GM18508 (cell line): ENCODE data around the gene CCDC24.

Experiments
- ATAC-seq: cut with Tn5 transposase; IDR thresholded peaks from one replicate; pipeline ENCODE4 v1.9.1; 2021; ENCODE audit warnings: moderate number of reproducible peaks; ENCODE audit not compliant: insufficient read depth, unreplicated experiment

The CCDC24 gene

DNA sequence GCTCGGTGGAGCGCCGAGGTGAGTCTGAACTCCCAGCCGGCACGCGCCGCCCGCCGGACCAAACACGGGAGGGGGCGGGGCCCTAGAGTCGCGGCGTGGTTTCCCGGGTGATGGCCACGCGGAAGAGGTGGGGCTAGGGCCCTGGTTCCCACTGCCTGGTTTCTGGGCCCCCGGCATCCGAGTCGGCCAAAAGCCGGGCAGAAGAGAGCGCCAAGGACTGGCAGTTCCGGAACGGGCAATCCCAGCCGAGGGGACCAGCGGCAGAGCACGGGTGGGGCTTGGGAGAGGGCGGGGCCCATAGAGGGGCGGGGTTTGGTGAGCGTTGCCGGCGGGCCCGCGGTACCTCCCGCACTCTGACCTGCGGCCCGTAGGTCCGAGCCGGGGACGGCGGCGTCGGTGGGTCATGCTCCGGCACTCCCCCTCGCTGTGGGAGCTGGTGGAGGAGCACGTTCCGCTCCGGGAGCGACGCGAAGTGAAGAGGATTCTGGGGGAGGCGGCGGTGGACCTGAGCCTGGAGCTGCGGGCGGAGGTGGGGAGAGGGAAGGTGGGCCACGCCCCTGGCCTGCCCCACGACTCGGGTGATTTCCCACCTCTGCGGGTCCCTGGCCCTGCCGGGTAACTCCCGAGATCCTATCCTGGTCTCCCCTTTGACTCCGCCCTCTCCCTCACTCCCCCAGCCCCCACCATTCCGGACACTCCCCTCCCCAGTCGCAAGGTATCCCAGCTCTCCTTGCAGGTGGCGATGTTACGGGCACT lies at the start of gene CCDC24:
CCDC24 (plus strand) TSS at position 124 of the 756 bp plus-strand sequence; CDS start at position 404, 280 bp downstream.
- ATAC-seq, result no peak

DNA sequence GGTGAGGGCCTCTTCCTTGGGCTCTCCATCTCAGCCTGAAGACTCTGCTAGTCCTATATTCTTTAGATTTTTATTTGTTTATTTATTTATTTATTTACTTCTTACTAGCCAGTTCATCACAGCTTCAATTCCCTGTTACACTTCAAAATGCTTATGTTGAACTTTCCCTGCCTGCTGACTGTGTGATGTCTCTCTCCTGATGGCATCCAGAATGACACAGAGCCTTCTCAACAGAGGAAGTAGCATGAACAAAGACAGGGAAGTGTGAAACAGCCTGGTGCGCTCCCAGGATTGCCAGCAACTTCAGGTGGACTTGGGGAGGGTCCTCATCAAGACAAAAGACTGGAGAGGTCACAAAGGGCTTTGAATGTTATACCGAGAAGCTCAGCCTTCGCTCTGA lies 49.0 kb upstream of the CCDC24 start:
- no peak for ATAC-seq

DNA sequence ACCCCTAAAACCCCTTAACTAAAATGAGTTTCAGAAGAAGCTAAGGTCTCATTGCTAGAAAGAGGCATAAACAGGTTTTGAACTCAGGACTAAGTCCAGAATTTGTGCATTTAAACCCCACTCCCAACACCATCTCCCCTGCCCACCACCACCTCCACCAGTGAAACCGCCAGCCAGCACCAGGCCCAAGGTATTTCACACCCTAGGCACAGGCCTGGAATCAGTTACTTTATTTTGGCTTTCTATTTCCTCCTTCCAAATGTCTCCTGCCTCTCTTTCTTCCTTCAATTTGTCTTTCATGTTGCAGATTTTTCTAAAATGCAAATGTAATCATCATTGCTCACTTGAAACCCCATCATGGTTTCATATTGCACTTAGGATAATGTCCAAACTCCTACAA lies 46.5 kb upstream of the CCDC24 start:
- no peak for ATAC-seq

DNA sequence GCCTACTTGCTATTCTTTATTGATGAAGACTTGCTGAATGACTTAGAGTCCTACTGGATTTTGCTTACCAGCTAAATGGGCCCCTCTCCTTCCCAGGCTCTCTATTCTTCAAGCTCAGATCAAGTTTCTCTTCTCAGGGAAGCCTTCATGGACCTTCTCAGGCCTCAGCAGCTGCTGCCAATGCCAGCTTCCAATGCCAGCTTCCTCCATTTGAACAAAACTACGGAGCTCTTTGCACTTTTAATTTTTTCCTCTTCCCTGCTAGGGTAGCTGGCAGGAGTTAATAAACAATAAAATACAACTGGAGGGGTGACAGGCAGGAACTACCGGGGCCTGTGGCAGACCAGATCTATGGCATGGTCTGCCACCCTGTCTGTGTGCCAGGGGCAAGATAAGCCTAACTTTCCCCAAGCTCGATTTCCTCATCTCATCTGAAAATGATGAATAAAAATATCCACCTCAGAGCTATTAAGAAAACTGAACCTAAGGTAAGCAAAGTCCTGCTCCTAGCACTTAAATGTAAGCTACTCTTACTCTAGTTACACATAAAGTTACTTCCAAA lies 45.6 kb upstream of the CCDC24 start:
- no peak for ATAC-seq

DNA sequence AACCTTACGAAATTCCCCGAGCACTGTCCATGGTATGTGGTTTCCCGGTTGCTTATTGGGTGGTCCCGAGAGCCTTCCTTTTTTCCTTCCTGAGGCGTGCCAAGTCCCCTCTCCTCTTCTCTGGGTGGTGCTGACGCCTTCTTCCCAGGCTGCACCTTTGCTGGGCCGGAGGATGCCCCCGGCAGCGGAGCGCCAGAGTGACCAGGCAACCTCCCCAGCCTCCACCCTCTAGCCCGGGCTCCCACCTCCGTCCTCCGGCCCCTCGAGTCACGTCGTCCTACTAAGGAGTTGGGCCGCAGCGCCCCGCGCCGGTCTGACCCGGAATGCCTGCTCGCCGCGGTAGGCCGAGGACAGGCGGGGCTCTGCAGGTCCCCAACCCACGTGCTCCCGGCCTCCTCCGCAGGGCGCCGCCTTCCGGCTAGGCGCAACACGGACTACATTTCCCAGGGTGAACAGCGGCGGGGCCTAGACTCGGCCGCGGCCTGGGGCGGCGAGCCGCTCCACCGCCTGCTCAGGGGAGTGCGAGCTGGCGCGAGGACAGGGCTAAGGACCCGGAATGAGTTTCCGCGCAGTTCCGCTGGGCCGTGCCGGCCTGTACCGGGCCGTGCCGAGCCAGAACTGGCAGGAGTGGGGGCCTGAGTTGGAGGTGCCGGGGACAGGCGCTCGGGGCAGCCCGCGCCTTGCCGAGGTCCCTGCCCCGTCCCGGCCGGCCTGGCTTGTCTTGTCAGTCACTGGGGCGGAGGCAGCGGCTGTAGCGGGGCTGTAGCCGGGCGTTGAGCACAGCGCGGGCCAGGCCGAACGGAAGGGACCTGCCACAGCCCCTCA lies 45.0 kb upstream of the CCDC24 start, which contains the start of gene IPO13:
IPO13 (plus strand) TSS at position 715 of the 825 bp plus-strand sequence. CDS start 651 bp downstream, outside the sequence.
- peak; percentile 68 for ATAC-seq

DNA sequence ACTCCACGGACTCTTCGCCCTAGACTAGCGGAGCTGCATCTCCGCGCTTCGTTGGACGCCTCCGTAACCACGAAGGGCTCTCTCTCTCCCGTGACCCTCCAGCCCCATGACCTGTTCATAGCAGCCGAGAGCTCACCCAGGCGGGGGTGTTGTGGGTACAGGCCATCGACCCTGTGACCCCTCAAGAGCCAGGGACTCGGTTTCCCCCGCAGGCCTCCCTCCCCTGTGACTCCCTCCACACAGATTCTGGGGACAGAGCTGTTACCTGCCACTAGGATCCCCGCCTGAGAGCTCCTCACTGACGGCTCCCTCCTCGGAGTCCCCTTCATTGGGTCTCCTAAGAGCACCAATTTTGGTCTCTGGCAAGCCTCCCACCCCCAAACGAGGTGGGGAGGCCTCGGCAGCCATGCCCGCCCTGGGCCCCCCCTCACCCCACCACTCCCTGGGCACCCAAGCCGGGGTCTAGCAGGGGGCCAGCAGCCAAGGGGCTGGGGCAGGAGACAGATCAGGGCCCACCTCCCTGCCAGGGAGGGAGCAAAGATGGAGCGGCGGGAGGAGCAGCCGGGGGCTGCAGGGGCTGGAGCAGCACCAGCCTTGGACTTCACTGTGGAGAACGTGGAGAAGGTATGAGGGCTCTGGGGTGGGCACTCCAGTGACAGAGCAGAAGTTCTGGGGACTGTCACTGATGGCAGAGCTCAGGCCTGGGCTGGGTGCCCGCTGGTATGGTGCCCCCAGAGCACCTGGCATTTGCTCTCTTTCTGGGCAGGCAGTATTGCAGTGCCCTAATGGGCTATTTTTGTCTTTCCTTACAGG lies 44.1 kb upstream of the CCDC24 start:
- ATAC-seq, result no peak

DNA sequence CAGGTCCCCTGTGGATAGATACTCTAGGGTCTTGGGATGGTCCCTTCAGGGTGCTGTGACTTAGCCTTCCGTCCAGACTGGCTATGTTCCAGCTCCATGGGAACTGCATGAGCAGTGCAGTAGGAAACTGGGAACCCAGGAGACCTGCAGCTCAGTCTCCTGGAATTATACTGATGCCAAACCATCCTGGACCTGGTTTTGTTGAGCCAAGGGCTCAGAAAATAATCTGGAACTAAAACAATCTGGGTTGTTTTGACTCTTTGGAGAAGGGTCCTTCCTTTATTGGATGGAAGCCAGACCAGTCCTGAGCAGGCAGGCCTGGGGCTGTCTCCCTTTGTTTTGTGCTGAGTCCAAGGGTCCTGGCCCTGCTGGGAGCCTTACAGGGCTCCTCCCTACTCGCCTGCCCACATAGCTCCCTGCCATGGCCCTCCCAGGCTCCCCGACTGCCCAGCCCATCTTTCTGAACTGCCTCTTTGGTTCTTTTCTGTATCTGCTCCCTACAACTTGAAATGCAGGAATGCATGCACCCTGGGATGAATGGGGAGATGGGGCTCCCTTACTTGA lies 43.4 kb upstream of the CCDC24 start:
- no peak for ATAC-seq

DNA sequence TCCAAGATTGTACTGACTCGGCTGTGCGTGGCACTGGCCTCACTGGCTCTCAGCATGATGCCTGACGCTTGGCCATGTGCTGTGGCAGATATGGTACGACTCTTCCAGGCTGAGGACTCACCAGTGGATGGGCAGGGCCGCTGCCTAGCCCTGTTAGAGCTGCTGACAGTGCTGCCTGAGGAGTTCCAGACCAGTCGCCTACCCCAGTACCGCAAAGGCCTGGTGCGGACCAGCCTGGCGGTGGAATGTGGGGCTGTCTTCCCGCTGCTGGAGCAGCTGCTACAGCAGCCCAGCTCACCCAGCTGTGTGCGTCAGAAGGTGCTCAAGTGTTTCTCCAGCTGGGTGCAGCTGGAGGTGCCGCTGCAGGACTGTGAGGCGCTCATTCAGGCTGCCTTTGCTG lies 41.7 kb upstream of the CCDC24 start:
- no peak for ATAC-seq

DNA sequence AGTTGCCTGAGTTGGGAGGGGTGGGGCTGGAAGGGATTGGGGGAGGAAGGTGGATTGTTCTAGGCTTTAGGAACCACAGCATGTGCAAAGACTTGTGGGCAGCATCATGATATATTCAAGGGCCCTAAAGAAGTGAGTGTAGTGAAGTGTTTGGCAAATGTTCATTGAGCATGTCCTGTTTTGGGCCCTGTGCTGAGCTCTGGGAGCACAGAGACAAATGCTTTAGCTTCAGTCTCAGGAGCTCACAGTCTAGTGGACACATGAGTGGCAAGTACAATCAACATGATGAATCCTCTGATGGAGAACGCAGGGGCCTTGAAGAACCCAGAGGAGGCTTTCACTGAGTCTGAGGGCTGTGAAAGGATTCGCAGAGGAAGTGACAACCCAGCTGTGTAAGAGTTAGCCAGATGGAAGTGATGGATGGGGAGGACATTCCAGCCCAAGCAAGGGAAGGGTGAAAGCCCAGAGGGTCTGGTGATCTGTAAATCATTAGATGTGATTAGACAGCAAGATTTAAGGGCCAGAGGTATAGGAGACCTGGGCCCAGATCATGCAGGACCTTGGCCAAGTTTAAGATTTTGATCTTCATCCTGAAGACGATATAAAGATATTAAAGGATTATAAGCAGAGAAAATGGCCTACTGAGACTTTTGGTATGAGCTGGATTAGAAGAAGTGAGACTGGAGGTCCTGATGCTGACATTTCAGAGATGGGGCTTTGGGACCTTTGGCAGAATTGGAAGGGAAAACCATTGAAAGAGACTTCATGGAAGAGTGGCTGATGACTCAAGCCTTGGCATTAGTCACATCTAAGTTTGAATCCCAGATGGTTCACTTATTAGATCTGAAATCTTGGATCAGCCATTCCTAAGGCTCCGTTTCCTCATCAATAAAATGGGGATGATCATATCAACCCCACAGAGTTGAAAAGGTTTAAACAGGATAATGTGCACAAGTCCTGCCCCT lies 40.1 kb upstream of the CCDC24 start:
- ATAC-seq, result no peak

DNA sequence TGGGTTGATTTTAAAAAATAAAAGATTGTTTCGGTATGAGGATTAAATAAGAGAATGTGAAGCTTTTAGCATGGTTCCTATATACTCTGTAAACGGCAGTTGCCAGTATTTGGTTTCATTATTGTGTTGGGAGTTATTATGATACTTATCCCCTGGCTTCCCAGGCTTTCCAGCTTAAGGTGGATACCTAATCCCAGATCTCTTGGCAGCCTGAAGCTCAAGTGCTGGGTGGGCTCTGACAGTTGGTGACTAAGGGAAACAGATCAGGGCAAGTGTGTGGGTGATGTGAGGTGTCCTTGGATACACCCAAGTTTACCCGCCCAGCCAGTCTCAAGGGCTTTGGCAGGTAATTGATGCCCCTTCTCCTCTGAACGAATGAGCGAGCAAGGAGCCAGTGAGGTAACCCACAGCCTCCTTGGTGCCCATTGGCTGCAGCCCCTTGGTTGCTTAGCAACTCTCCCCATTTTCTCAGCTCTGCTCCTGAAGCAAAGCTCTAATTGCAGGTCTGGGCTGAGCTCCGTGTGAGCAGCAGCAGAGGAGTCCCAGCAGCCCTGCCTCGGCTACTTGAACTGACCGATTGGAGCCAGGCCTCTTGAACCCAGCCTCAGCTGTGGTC lies 38.6 kb upstream of the CCDC24 start:
- ATAC-seq, result no peak

DNA sequence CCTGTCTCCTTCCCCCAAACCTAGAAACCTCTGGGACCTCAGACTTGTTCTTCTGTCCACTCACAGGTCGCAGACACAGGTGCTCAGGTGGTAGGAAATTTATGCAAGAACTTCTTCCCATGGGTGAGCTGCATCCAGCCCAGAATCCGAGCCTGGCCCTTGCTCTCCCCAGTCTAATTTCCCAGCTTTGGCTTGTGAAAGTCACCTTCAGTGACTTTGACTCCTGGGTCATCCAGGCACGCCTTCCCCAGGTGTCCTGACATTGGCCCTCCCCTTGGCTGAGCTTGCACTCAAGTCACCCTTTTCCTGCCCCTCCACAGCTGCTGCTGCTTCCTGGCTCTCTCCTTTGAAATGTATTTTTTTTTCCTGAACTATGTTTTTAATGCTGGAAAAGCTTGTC lies 38.0 kb upstream of the CCDC24 start:
- no peak for ATAC-seq

DNA sequence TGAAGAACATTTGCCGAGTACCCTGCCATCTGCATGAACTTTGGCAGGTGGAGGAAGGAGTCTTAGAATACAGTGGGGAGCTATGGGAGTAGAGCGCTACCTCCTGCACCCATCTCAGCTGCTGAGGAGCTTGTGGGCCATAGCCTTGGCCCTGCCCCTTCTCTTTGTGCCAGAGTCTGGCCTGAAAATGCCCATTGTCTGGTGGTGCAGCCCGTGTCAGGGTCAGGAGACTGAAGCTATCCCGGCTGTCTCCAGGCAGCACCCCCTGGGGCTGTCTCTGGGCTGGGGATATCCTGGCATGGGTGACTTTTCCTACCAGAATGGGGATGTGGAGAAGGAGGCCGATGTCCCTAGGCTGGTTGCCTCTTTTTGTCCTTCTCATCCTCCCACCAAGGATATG lies 37.4 kb upstream of the CCDC24 start:
- no peak for ATAC-seq

DNA sequence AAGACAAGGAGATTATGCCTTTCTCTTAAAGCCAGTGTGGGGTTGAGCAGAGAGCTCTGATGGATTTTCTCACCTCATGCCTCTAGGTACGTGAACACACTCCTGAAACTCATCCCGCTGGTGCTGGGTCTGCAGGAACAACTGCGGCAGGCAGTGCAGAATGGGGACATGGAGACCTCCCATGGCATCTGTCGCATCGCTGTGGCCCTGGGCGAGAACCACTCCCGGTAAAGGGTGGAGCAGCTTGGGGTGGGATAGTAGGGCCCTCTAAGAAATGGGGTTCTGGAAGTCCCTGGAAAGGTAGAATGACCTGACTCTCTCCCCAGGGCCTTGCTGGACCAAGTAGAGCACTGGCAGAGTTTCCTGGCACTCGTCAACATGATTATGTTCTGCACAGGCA lies 35.2 kb upstream of the CCDC24 start:
- ATAC-seq, result no peak

DNA sequence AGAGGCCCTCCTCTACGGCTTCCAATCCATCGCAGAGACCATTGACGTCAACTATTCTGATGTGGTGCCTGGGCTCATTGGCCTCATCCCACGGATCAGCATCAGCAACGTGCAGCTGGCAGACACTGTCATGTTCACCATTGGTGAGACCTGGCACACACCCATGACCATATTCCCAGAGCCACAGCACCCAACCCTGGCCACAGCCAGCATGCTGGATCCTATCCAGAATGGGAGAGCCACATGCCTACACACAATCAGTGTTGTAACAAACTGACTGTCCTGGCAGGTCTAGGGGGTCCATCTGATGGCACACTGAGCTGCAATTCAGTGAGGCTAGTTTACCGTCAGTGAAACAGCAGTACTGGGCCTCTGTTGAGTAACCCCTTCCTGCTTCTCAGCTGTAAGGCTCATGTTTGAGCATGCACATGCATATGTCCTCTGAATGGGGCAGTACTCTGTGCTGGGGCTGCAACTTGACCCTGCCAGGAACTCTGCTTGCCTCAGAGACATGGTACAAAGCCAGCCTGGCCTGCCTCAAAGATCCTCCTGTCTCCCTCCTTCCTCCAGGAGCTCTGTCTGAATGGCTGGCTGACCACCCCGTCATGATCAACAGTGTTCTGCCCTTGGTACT lies 33.9 kb upstream of the CCDC24 start:
- no peak for ATAC-seq

DNA sequence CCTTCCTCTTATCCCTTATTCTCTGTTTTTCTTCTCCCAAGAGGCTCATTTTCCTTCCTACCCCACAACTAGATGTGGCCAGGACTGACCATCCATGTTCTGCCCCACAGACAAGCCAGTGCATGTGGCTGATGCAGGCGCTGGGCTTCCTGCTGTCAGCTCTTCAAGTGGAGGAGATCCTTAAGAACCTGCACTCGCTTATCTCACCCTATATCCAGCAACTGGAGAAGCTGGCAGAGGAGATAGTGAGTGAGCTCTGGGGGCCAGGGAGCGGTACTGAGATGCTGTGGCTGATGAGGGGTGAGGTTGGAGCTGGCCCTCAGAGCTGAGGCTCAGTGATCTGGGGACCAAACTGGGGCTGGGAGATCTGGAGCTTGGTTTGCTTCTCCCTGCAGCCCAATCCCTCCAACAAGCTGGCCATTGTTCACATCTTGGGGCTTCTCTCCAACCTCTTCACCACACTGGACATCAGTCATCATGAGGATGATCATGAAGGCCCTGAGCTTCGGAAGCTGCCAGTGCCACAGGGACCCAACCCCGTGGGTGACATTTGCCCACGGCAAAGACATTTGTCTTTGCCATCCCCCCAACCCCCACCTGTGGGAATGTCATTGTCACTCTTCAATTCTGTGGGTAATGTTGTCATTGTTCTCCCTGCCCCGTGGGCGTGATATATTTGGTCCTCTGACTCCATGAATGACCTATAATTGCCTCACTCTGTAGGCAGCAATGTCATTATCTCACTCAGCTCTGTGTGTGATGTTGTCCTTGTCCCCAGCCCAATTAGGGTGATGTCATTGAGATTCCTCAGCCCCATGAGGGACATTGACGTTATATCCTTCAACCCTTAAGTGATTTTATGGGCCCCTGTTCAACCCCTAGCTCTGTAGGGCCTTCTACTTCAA lies 32.8 kb upstream of the CCDC24 start:
- ATAC-seq, result no peak

DNA sequence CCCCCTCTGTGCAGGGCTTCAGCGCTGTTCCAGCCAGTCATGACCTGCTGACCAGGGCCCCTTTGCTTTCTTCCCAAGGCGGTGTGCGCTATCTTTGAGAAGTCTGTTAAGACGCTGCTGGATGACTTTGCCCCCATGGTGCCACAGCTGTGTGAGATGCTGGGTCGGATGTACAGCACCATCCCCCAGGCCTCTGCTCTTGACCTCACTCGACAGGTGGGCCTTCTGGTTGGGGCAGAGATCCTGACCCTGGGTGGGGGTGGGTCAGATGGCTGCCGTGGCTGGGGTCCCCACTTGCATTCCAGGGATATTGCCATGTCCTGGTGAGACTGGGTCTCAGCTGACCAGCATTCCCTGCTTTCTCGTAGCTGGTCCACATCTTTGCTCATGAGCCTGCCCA lies 30.6 kb upstream of the CCDC24 start:
- no peak for ATAC-seq

DNA sequence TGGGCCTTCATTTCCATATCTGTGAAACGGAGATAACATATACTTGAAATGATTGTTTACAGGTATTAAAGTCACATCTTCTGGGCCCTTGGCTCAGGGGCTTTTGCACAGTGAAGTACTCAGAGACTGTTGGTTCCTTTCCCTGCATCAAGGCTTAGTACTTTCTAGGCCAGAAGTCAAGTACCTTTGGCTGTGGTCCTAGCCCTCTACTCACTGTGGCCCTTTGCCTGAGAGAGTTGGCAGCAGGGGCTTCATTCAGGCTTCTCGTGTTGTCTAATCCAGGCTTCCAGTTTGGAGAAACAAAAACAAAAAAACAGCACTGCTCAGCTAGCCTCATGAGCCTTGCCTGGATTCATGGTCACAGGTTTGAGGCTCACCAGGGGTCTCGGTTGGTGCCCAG lies 29.7 kb upstream of the CCDC24 start:
- no peak for ATAC-seq
